ENCODE measurements around the gene SLC12A5. TPM values are rescaled to one million over a fixed set of nuclear protein-coding genes. Genes with fewer than 3 reads are reported as not detected.

Gene SLC12A5
- total RNA-seq, 1 experiment from 2014 or later = 7.2 TPM

DNA sequence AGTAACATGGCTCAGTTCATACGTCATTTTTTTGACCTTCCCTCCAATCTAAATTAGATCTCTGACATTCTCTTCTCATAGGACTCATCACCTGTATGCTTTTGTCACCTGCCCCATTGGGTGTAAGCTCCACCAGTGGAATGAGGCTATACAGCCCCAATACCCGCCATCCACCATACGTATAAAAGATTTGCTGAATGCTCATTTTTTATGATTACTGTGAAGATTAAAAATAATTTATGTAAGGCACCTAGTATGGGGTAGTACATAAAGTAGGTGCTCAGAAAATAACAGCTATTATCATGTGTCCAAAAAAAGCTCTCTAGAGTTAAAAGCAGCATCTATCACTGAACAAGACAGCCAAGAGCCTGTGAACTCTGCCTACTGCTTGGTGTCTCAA is 36.7 kb downstream of the SLC12A5 start (continued):
- TF ChIP-seq, protein P1, sequence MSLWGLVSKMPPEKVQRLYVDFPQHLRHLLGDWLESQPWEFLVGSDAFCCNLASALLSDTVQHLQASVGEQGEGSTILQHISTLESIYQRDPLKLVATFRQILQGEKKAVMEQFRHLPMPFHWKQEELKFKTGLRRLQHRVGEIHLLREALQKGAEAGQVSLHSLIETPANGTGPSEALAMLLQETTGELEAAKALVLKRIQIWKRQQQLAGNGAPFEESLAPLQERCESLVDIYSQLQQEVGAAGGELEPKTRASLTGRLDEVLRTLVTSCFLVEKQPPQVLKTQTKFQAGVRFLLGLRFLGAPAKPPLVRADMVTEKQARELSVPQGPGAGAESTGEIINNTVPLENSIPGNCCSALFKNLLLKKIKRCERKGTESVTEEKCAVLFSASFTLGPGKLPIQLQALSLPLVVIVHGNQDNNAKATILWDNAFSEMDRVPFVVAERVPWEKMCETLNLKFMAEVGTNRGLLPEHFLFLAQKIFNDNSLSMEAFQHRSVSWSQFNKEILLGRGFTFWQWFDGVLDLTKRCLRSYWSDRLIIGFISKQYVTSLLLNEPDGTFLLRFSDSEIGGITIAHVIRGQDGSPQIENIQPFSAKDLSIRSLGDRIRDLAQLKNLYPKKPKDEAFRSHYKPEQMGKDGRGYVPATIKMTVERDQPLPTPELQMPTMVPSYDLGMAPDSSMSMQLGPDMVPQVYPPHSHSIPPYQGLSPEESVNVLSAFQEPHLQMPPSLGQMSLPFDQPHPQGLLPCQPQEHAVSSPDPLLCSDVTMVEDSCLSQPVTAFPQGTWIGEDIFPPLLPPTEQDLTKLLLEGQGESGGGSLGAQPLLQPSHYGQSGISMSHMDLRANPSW (CRISPR knock-in tag; conservative IDR thresholded peaks at IDR 0.05; ENCODE audit: low read depth) = no peak
- TF ChIP-seq, protein P2, sequence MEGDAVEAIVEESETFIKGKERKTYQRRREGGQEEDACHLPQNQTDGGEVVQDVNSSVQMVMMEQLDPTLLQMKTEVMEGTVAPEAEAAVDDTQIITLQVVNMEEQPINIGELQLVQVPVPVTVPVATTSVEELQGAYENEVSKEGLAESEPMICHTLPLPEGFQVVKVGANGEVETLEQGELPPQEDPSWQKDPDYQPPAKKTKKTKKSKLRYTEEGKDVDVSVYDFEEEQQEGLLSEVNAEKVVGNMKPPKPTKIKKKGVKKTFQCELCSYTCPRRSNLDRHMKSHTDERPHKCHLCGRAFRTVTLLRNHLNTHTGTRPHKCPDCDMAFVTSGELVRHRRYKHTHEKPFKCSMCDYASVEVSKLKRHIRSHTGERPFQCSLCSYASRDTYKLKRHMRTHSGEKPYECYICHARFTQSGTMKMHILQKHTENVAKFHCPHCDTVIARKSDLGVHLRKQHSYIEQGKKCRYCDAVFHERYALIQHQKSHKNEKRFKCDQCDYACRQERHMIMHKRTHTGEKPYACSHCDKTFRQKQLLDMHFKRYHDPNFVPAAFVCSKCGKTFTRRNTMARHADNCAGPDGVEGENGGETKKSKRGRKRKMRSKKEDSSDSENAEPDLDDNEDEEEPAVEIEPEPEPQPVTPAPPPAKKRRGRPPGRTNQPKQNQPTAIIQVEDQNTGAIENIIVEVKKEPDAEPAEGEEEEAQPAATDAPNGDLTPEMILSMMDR (IDR thresholded peaks at IDR 0.05) = no peak
- TF ChIP-seq, protein P3, sequence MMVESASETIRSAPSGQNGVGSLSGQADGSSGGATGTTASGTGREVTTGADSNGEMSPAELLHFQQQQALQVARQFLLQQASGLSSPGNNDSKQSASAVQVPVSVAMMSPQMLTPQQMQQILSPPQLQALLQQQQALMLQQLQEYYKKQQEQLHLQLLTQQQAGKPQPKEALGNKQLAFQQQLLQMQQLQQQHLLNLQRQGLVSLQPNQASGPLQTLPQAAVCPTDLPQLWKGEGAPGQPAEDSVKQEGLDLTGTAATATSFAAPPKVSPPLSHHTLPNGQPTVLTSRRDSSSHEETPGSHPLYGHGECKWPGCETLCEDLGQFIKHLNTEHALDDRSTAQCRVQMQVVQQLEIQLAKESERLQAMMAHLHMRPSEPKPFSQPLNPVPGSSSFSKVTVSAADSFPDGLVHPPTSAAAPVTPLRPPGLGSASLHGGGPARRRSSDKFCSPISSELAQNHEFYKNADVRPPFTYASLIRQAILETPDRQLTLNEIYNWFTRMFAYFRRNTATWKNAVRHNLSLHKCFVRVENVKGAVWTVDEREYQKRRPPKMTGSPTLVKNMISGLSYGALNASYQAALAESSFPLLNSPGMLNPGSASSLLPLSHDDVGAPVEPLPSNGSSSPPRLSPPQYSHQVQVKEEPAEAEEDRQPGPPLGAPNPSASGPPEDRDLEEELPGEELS (CRISPR knock-in tag; IDR thresholded peaks at IDR 0.05) = no peak
- no peak for TF ChIP-seq NR3C1 (CRISPR knock-in tag; conservative IDR thresholded peaks at IDR 0.05; ENCODE audit: low read depth)
- TF ChIP-seq, protein P4, sequence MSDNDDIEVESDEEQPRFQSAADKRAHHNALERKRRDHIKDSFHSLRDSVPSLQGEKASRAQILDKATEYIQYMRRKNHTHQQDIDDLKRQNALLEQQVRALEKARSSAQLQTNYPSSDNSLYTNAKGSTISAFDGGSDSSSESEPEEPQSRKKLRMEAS (CRISPR knock-in tag; IDR thresholded peaks at IDR 0.05) = no peak
- TF ChIP-seq ZNF138 (CRISPR knock-in tag; conservative IDR thresholded peaks at IDR 0.05) = no peak

DNA sequence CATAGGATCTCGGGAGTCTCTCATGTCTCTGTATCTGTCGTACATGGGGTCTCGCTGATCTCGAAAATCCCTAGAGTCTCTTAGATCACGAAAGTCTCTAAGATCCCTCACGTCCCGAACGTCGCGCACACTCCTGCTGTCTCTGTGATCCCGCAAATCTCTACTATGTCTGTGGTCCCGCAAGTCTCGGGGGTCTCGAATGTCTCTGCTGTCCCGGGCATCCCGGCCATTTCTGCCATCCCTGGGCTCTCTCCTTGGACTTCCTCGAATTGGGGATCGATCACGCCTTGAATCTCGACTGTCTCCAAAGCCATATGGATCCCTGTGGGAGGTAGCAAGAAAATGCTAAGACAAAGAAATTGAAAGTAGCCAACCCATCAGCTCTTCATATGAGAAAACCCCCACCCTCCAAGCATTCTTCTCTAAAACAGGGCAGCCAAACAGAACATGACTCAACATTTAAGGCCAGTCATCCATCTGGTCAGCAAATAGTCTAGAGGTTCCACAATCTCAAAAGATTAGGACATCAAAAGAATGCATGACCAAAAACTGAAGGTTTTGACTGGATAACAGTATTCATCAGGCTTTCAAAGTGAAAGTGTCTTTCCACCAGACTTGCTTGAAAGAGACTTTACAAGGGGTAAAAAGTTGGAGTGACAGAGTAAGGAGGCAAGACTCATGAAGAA is 41.3 kb downstream of the SLC12A5 start:
- Mint-ChIP-seq H3K36me3 (peaks cover 25% of the 10 kb centered on the region), H3K27me3 (ENCODE audit: low read depth) (no peaks in the 10 kb centered on the region), H3K4me3 (no peak overlapping the region), H3K4me1 (no peaks in the 10 kb centered on the region; the same call in none of the 2 replicates), H3K27ac (no peak overlapping the region), H3K9me3 (no peaks in the 10 kb centered on the region)
- no peak for DNase-seq (ENCODE audit: low spot score)
- POLR2A ChIA-PET = no interaction called here
- ATAC-seq = no peak; the same call in 1 of the 2 replicates
- CTCF ChIA-PET = no interaction called here
- TF ChIP-seq, protein P5, sequence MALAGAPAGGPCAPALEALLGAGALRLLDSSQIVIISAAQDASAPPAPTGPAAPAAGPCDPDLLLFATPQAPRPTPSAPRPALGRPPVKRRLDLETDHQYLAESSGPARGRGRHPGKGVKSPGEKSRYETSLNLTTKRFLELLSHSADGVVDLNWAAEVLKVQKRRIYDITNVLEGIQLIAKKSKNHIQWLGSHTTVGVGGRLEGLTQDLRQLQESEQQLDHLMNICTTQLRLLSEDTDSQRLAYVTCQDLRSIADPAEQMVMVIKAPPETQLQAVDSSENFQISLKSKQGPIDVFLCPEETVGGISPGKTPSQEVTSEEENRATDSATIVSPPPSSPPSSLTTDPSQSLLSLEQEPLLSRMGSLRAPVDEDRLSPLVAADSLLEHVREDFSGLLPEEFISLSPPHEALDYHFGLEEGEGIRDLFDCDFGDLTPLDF (CRISPR knock-in tag; IDR thresholded peaks at IDR 0.05) = no peak
- no peak for TF ChIP-seq CBFB (CRISPR knock-in tag; IDR thresholded peaks at IDR 0.05; ENCODE audit: low read depth)
- TF ChIP-seq CREB1 (CRISPR knock-in tag; IDR thresholded peaks at IDR 0.05) = no peak
- no peak for TF ChIP-seq PRRX2 (CRISPR knock-in tag; IDR thresholded peaks at IDR 0.05)
- TF ChIP-seq, protein P6, sequence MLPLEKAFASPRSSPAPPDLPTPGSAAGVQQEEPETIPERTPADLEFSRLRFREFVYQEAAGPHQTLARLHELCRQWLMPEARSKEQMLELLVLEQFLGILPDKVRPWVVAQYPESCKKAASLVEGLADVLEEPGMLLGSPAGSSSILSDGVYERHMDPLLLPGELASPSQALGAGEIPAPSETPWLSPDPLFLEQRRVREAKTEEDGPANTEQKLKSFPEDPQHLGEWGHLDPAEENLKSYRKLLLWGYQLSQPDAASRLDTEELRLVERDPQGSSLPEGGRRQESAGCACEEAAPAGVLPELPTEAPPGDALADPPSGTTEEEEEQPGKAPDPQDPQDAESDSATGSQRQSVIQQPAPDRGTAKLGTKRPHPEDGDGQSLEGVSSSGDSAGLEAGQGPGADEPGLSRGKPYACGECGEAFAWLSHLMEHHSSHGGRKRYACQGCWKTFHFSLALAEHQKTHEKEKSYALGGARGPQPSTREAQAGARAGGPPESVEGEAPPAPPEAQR (CRISPR knock-in tag; IDR thresholded peaks at IDR 0.05) = no peak
- no peak for TF ChIP-seq RORB (CRISPR knock-in tag; IDR thresholded peaks at IDR 0.05)
- no peak for TF ChIP-seq ZNF317 (CRISPR knock-in tag; IDR thresholded peaks at IDR 0.05; ENCODE audit: borderline replicate concordance, low read depth)
- no peak for TF ChIP-seq ZNF423 (CRISPR knock-in tag; IDR thresholded peaks at IDR 0.05)
- TF ChIP-seq, protein P7, sequence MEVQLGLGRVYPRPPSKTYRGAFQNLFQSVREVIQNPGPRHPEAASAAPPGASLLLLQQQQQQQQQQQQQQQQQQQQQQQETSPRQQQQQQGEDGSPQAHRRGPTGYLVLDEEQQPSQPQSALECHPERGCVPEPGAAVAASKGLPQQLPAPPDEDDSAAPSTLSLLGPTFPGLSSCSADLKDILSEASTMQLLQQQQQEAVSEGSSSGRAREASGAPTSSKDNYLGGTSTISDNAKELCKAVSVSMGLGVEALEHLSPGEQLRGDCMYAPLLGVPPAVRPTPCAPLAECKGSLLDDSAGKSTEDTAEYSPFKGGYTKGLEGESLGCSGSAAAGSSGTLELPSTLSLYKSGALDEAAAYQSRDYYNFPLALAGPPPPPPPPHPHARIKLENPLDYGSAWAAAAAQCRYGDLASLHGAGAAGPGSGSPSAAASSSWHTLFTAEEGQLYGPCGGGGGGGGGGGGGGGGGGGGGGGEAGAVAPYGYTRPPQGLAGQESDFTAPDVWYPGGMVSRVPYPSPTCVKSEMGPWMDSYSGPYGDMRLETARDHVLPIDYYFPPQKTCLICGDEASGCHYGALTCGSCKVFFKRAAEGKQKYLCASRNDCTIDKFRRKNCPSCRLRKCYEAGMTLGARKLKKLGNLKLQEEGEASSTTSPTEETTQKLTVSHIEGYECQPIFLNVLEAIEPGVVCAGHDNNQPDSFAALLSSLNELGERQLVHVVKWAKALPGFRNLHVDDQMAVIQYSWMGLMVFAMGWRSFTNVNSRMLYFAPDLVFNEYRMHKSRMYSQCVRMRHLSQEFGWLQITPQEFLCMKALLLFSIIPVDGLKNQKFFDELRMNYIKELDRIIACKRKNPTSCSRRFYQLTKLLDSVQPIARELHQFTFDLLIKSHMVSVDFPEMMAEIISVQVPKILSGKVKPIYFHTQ (CRISPR knock-in tag; IDR thresholded peaks at IDR 0.05) = no peak
